Tibial nerve (tissue), 3 donors: ENCODE measurements around the gene TRPM8.

ENCODE experiments used
- POLR2A ChIP-seq, 2 donors: fragments of 450-650 bp; IDR thresholded peaks; one replicate each; pipeline ENCODE4 v1.6.1; 2017; ENCODE audit warnings: antibody characterized with exemption in 2 of 2, mild to moderate bottlenecking in 2 of 2, moderate library complexity in 2 of 2
- TF ChIP-seq, protein P1 (sequence below), 5 experiments: fragments of 200-600 bp in 3 of 5; fragments of 450-650 bp in 2 of 5; sonication (generic) in 3 of 5; IDR thresholded peaks; one replicate each; pipeline ENCODE4 v1.5.1; 2016 to 2019; ENCODE audit warnings: antibody characterized with exemption in 5 of 5, mild to moderate bottlenecking in 3 of 5, moderate library complexity in 2 of 5

DNA sequence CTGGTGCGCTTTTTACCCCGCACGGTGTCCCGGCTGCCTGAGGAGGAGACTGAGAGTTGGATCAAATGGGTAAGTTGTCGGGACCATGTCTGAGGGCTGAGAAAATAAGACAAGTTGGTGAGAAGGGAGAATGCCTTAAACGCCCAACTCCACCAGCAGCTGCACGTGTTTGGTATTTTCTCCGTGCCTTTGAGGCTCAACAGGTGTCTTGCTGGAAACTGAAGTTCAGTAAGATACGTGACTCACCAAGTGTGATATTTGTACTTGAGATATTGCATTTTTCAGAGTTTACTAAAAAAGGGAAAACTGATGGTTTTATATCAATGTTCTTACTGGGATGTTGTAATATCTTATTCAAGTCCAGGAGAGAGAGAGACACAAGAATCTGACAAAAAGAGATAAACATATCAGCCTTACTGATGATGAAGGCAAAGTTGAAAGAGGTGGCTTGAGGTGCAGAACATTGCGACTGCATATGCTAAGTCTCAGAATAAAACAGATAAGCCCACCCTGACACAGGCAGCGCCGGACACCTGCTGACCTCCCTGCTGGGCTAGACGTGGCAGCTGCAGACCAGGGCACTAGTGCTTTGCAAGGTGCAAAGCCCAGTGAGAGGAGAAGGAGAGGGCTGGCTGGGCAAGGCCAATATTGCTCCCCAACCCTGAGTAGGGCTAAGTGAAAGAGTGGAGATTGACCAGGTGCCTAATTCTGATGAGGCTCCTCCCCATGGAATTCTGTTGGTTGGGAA, 33.1 kb downstream of the TRPM8 start:
- TF ChIP-seq, protein P1, sequence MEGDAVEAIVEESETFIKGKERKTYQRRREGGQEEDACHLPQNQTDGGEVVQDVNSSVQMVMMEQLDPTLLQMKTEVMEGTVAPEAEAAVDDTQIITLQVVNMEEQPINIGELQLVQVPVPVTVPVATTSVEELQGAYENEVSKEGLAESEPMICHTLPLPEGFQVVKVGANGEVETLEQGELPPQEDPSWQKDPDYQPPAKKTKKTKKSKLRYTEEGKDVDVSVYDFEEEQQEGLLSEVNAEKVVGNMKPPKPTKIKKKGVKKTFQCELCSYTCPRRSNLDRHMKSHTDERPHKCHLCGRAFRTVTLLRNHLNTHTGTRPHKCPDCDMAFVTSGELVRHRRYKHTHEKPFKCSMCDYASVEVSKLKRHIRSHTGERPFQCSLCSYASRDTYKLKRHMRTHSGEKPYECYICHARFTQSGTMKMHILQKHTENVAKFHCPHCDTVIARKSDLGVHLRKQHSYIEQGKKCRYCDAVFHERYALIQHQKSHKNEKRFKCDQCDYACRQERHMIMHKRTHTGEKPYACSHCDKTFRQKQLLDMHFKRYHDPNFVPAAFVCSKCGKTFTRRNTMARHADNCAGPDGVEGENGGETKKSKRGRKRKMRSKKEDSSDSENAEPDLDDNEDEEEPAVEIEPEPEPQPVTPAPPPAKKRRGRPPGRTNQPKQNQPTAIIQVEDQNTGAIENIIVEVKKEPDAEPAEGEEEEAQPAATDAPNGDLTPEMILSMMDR (IDR thresholded peaks at IDR 0.05), result no peak
- TF ChIP-seq POLR2A (IDR thresholded peaks at IDR 0.05), result no peak
